Spleen (tissue), 7 donors: Measurements from ENCODE around the gene MCRIP1.
A peak's percentile ranks its signal among the peaks of the same experiment; 100 is the strongest.

Experiments
- CTCF ChIP-seq, 11 experiments: fragments of 200-600 bp in 7 of 11; fragments of 450-650 bp in 4 of 11; sonication (generic) in 4 of 11; IDR thresholded peaks in 8 of 11; conservative IDR thresholded peaks in 3 of 11; 1 replicate in 7 of 11; 2 replicates in 4 of 11; pipeline versions ENCODE4 v1.4.0 to v1.8.0; 2016 to 2021; ENCODE audit warnings: antibody characterized with exemption in 11 of 11, inconsistent platforms in 4 of 11, mild to moderate bottlenecking in 1 of 11
- POLR2AphosphoS5 ChIP-seq, 3 donors: sonication (generic); formaldehyde crosslinking; IDR thresholded peaks; one replicate each; pipeline ENCODE4 v1.5.1; 2017; ENCODE audit warnings: antibody characterized with exemption in 3 of 3
- donor health status: DM: no; HTN: no; CAD: no; lungs with moderate emphysema.
- donor health status: DM: no; HTN: no; CAD: no.
- donor health status: DM: no; HTN: no; CAD: no.

- TF ChIP-seq CTCF (IDR thresholded peaks at IDR 0.05 in 8 of 11, conservative IDR thresholded peaks at IDR 0.05 in 3 of 11) (no peak), POLR2AphosphoS5 (IDR thresholded peaks at IDR 0.05) (peak; percentile 42 to 81 (median 63))
Observed at GRCh38 chr17:81867991-81868673, 35.0 kb upstream of the MCRIP1 start.
